Measurements from ENCODE around the gene RETSAT. TPM values are rescaled to one million over a fixed set of nuclear protein-coding genes. Genes with fewer than 3 reads are reported as not detected.
A peak's percentile ranks its signal among the peaks of the same experiment; 100 is the strongest.
"Not testable (repeated sequence)": the region's sequence is repeated elsewhere in the genome, so short reads cannot be mapped to it uniquely, and the experiment has no call there.

Gene RETSAT
- total RNA-seq, 2 experiments from 2014 or later = 28.8 to 29.7 TPM

- DNase-seq (no peak), ATAC-seq (ENCODE audit: low read depth) (no peak)
- Mint-ChIP-seq H3K36me3 (peaks cover 11% of the 10 kb centered on the region), H3K9me3 (no peaks in the 10 kb centered on the region), H3K4me1 (no peaks in the 10 kb centered on the region), H3K4me3 (no peak overlapping the region), H3K27ac (no peak overlapping the region), H3K27me3 (no peaks in the 10 kb centered on the region)
- POLR2A ChIA-PET = interaction anchor here (1.5 kb wide), 1 partner anchor 14 kb away, joined by 4 read pairs; the partner anchor contains the start of gene ELMOD3
Observed at GRCh38 chr2:85368921-85369320, 14.6 kb upstream of the RETSAT start.

GRCh38 chr2:85367180-85367579 lies 12.9 kb upstream of the RETSAT start:
- H3K36me3 Mint-ChIP-seq = peaks cover 12% of the 10 kb centered on the region
- no peaks in the 10 kb centered on the region for H3K27me3 Mint-ChIP-seq
- no peak overlapping the region for H3K4me3 Mint-ChIP-seq
- POLR2A ChIA-PET = interaction anchor here (1.5 to 2.0 kb wide), 2 partner anchors 10 to 12 kb away, joined by 5 to 9 read pairs; partner anchors contain the start of genes ELMOD3 and RETSAT
- H3K27ac Mint-ChIP-seq = no peak overlapping the region
- H3K9me3 Mint-ChIP-seq = no peaks in the 10 kb centered on the region
- no peaks in the 10 kb centered on the region for H3K4me1 Mint-ChIP-seq
- DNase-seq (no peak), ATAC-seq (ENCODE audit: low read depth) (no peak)

- H3K9me3 Mint-ChIP-seq; POLR2A ChIA-PET; H3K4me3 Mint-ChIP-seq; H3K4me1 Mint-ChIP-seq; H3K27ac Mint-ChIP-seq; DNase-seq; ATAC-seq (ENCODE audit: low read depth); H3K27me3 Mint-ChIP-seq: not testable (repeated sequence)
- H3K36me3 Mint-ChIP-seq = peaks cover 23% of the 10 kb centered on the region
Observed at GRCh38 chr2:85362653-85363387, 8.5 kb upstream of the RETSAT start.

GRCh38 chr2:85357736-85358135 lies 3.4 kb upstream of the RETSAT start:
- peaks cover 25% of the 10 kb centered on the region for H3K36me3 Mint-ChIP-seq
- H3K27me3 Mint-ChIP-seq = no peaks in the 10 kb centered on the region
- POLR2A ChIA-PET = interaction anchor here (2.4 kb wide), 1 partner anchor 9 kb away, joined by 9 read pairs; no protein-coding TSS in a partner anchor
- ATAC-seq (ENCODE audit: low read depth) = no peak
- peaks cover 25% of the 10 kb centered on the region for H3K4me1 Mint-ChIP-seq
- no peak for DNase-seq
- H3K9me3 Mint-ChIP-seq = no peaks in the 10 kb centered on the region
- no peak overlapping the region for H3K27ac Mint-ChIP-seq
- H3K4me3 Mint-ChIP-seq = no peak overlapping the region

GRCh38 chr2:85356186-85356585 lies 1.9 kb upstream of the RETSAT start:
- POLR2A ChIA-PET = interaction anchor here (2.4 kb wide), 1 partner anchor 11 kb away, joined by 9 read pairs; no protein-coding TSS in a partner anchor
- H3K4me3 Mint-ChIP-seq = no peak overlapping the region
- ATAC-seq (ENCODE audit: low read depth) = no peak

GRCh38 chr2:85355521-85355920 lies 1.2 kb upstream of the RETSAT start:
- Mint-ChIP-seq H3K27ac (peak overlapping the region; percentile 70), H3K36me3 (peaks cover 21% of the 10 kb centered on the region), H3K4me3 (peak overlapping the region; percentile 92), H3K9me3 (no peaks in the 10 kb centered on the region), H3K4me1 (peaks cover 29% of the 10 kb centered on the region), H3K27me3 (no peaks in the 10 kb centered on the region)
- ATAC-seq (ENCODE audit: low read depth) (no peak), DNase-seq (no peak)
- POLR2A ChIA-PET = interaction anchor here (1.2 to 3.5 kb wide), 14 partner anchors 8 to 240 kb away, joined by 3 to 84 read pairs (median 6); partner anchors contain the start of genes MAT2A, RNF181, SH2D6 and TGOLN2

More at GRCh38 chr2:85356186-85356585, 1.9 kb upstream of the RETSAT start:
- Mint-ChIP-seq H3K36me3 (peaks cover 21% of the 10 kb centered on the region), H3K9me3 (no peaks in the 10 kb centered on the region), H3K27me3 (no peaks in the 10 kb centered on the region), H3K4me1 (peaks cover 28% of the 10 kb centered on the region), H3K27ac (no peak overlapping the region)
- DNase-seq = no peak

- H3K27me3 Mint-ChIP-seq = no peaks in the 10 kb centered on the region
- H3K4me1 Mint-ChIP-seq = peaks cover 29% of the 10 kb centered on the region
- H3K9me3 Mint-ChIP-seq = no peaks in the 10 kb centered on the region
- H3K4me3 Mint-ChIP-seq = peak overlapping the region; percentile 92
- no peak for DNase-seq
- peaks cover 21% of the 10 kb centered on the region for H3K36me3 Mint-ChIP-seq
- H3K27ac Mint-ChIP-seq = peak overlapping the region; percentile 95
- POLR2A ChIA-PET = interaction anchor here (0.8 to 3.5 kb wide), 19 partner anchors 9 to 240 kb away, joined by 3 to 84 read pairs (median 5); partner anchors contain the start of genes MAT2A, RNF181, SH2D6 and TGOLN2
- ATAC-seq (ENCODE audit: low read depth) = no peak
Observed at GRCh38 chr2:85355073-85355410, 714 bp upstream of the RETSAT start.

- ATAC-seq (ENCODE audit: low read depth) = no peak
Observed at GRCh38 chr2:85353876-85354285, 447 bp downstream of the RETSAT start.

GRCh38 chr2:85347599-85347998 lies 6.7 kb downstream of the RETSAT start:
- DNase-seq = no peak
- POLR2A ChIA-PET = interaction anchor here (1.3 kb wide), 1 partner anchor 20 kb away, joined by 3 read pairs; the partner anchor contains the start of gene TGOLN2
- H3K9me3 Mint-ChIP-seq = no peaks in the 10 kb centered on the region
- H3K4me1 Mint-ChIP-seq = peaks cover 3% of the 10 kb centered on the region
- ATAC-seq (ENCODE audit: low read depth) = no peak
- no peak overlapping the region for H3K27ac Mint-ChIP-seq
- no peaks in the 10 kb centered on the region for H3K27me3 Mint-ChIP-seq
- no peak overlapping the region for H3K4me3 Mint-ChIP-seq
- H3K36me3 Mint-ChIP-seq = peaks cover 11% of the 10 kb centered on the region

More at GRCh38 chr2:85353876-85354285, 447 bp downstream of the RETSAT start:
- no peak for DNase-seq
- Mint-ChIP-seq H3K36me3 (peaks cover 19% of the 10 kb centered on the region), H3K4me1 (peaks cover 27% of the 10 kb centered on the region), H3K27me3 (no peaks in the 10 kb centered on the region), H3K4me3 (peak overlapping the region; percentile 92), H3K9me3 (no peaks in the 10 kb centered on the region), H3K27ac (peak overlapping the region; percentile 95)
- POLR2A ChIA-PET = interaction anchor here (0.6 to 3.5 kb wide), 18 partner anchors 8 to 241 kb away, joined by 3 to 84 read pairs (median 5); partner anchors contain the start of genes MAT2A, RNF181, SH2D6 and TGOLN2

- DNase-seq (no peak), ATAC-seq (ENCODE audit: low read depth) (no peak)
- Mint-ChIP-seq H3K27ac (no peak overlapping the region), H3K4me3 (no peak overlapping the region), H3K36me3 (peaks cover 7% of the 10 kb centered on the region), H3K4me1 (no peaks in the 10 kb centered on the region), H3K27me3 (no peaks in the 10 kb centered on the region), H3K9me3 (no peaks in the 10 kb centered on the region)
- POLR2A ChIA-PET = no interaction called here
Observed at GRCh38 chr2:85344356-85344954, 9.9 kb downstream of the RETSAT start.

- DNase-seq, H3K9me3 Mint-ChIP-seq, H3K27me3 Mint-ChIP-seq, H3K4me1 Mint-ChIP-seq, H3K36me3 Mint-ChIP-seq, H3K4me3 Mint-ChIP-seq, H3K27ac Mint-ChIP-seq: not testable (repeated sequence)
- POLR2A ChIA-PET = interaction anchor here (1.3 kb wide), 1 partner anchor 26 kb away, joined by 6 read pairs; no protein-coding TSS in a partner anchor
- ATAC-seq (ENCODE audit: low read depth) = peak; percentile 34
Observed at GRCh38 chr2:85343207-85343895, 11.0 kb downstream of the RETSAT start.

GRCh38 chr2:85342156-85342555 lies 12.2 kb downstream of the RETSAT start:
- no peaks in the 10 kb centered on the region for H3K9me3 Mint-ChIP-seq
- DNase-seq (no peak), ATAC-seq (ENCODE audit: low read depth) (no peak)
- H3K4me1 Mint-ChIP-seq = no peaks in the 10 kb centered on the region
- POLR2A ChIA-PET = interaction anchor here (0.6 kb wide), 1 partner anchor 23 kb away, joined by 5 read pairs; no protein-coding TSS in a partner anchor
- peaks cover 12% of the 10 kb centered on the region for H3K27me3 Mint-ChIP-seq
- H3K36me3 Mint-ChIP-seq = peaks cover 5% of the 10 kb centered on the region
- no peak overlapping the region for H3K4me3 Mint-ChIP-seq
- H3K27ac Mint-ChIP-seq = peak overlapping the region; percentile 11

Data from activated naive CD8-positive, alpha-beta T cell treated with anti-CD3 and anti-CD28 coated beads, Interleukin-2, amount 10 ng/mL, durations not matched to agents 7 days and 5 days (primary cell).